HEK293T (cell line): ENCODE results near the gene GP9.
"Not testable (repeated sequence)": the region's sequence is repeated elsewhere in the genome, so short reads cannot be mapped to it uniquely, and the experiment has no call there.

ENCODE experiments used
- CTCF ChIA-PET: fragments of 350-600 bp; formaldehyde crosslinking; extraction: SDS; loops from one replicate; lab custom pipeline; 2021; ENCODE audit warnings: antibody characterized with exemption, inconsistent platforms; lab: Yijun Ruan, JAX
- POLR2A ChIA-PET: fragments of 350-600 bp; formaldehyde crosslinking; extraction: SDS; loops from one replicate; lab custom pipeline; 2020; ENCODE audit warnings: antibody characterized with exemption, inconsistent platforms; lab: Yijun Ruan, JAX
- DNase-seq: peaks from one replicate; pipeline ENCODE4 v3.0.0; 2012; ENCODE audit warnings: mixed read lengths; ENCODE audit errors: extremely low spot score
- ARNT ChIP-seq: fragments of 450-650 bp; IDR thresholded peaks from 2 replicates; pipeline ENCODE4 v1.6.1; 2017; ENCODE audit warnings: mild to moderate bottlenecking
- BHLHE40 ChIP-seq: fragments of 450-650 bp; IDR thresholded peaks from 2 replicates; pipeline ENCODE4 v1.6.1; 2016; ENCODE audit warnings: mild to moderate bottlenecking, moderate library complexity, borderline replicate concordance
- CTBP1 ChIP-seq: fragments of 450-650 bp; IDR thresholded peaks from 2 replicates; pipeline ENCODE4 v1.6.1; 2016; ENCODE audit warnings: borderline replicate concordance
- ELF4 ChIP-seq: fragments of 450-650 bp; IDR thresholded peaks from 2 replicates; pipeline ENCODE4 v1.6.1; 2017; ENCODE audit warnings: antibody characterized with exemption
- FOXA1 ChIP-seq: fragments of 450-650 bp; IDR thresholded peaks from 2 replicates; pipeline ENCODE4 v1.6.1; 2016; ENCODE audit warnings: mild to moderate bottlenecking
- FOXK2 ChIP-seq: fragments of 450-650 bp; IDR thresholded peaks from 2 replicates; pipeline ENCODE4 v1.6.1; 2016; ENCODE audit warnings: mild to moderate bottlenecking
- FOXM1 ChIP-seq: fragments of 450-650 bp; IDR thresholded peaks from 2 replicates; pipeline ENCODE4 v1.6.1; 2017; ENCODE audit warnings: mild to moderate bottlenecking, borderline replicate concordance
- HDGF ChIP-seq: fragments of 450-650 bp; IDR thresholded peaks from 2 replicates; pipeline ENCODE4 v1.6.1; 2017; ENCODE audit warnings: antibody characterized with exemption, borderline replicate concordance
- L3MBTL2 ChIP-seq: fragments of 450-650 bp; conservative IDR thresholded peaks from 2 replicates; pipeline ENCODE4 v1.6.1; 2016; ENCODE audit warnings: mild to moderate bottlenecking
- LEF1 ChIP-seq: fragments of 450-650 bp; IDR thresholded peaks from 2 replicates; pipeline ENCODE4 v1.6.1; 2017; ENCODE audit warnings: mild to moderate bottlenecking, borderline replicate concordance
- NFRKB ChIP-seq: fragments of 450-650 bp; IDR thresholded peaks from 2 replicates; pipeline ENCODE4 v1.6.1; 2016; ENCODE audit warnings: mild to moderate bottlenecking, moderate library complexity
- PKNOX1 ChIP-seq: fragments of 450-650 bp; IDR thresholded peaks from 2 replicates; pipeline ENCODE4 v1.6.1; 2016
- SP1 ChIP-seq: fragments of 450-650 bp; IDR thresholded peaks from 2 replicates; pipeline ENCODE4 v1.6.1; 2017
- SUZ12 ChIP-seq: fragments of 450-650 bp; IDR thresholded peaks from 2 replicates; pipeline ENCODE4 v1.6.1; 2016; ENCODE audit warnings: mild to moderate bottlenecking
- TARDBP ChIP-seq: fragments of 450-650 bp; IDR thresholded peaks from 2 replicates; pipeline ENCODE4 v1.6.1; 2016
- ZNF384 ChIP-seq: fragments of 450-650 bp; IDR thresholded peaks from 2 replicates; pipeline ENCODE4 v1.6.1; 2016

GP9 gene

GRCh38 chr3:129063841-129064482, 3.4 kb downstream of the GP9 start:
- TF ChIP-seq SUZ12: no peak
- no peak for TF ChIP-seq BHLHE40
- no peak for TF ChIP-seq ZNF384
- no peak for TF ChIP-seq FOXA1
- no peak for TF ChIP-seq SP1
- TF ChIP-seq LEF1: no peak
- TF ChIP-seq NFRKB: no peak
- no peak for TF ChIP-seq PKNOX1
- no peak for TF ChIP-seq TARDBP
- no peak for TF ChIP-seq FOXK2
- TF ChIP-seq ELF4: no peak
- no peak for TF ChIP-seq HDGF
- no peak for TF ChIP-seq FOXM1
- TF ChIP-seq CTBP1: no peak
- no peak for TF ChIP-seq ARNT
- no peak for TF ChIP-seq L3MBTL2
- CTCF ChIA-PET: interaction anchor here (0.6 to 1.0 kb wide), 2 partner anchors 10 to 93 kb away, joined by 3 to 8 read pairs; no protein-coding TSS in a partner anchor
- no peak for DNase-seq
- POLR2A ChIA-PET: no interaction called here

- no peak for DNase-seq
- CTCF ChIA-PET: interaction anchor here (1.3 kb wide), 1 partner anchor 12 kb away, joined by 5 read pairs; no protein-coding TSS in a partner anchor
- POLR2A ChIA-PET: no interaction called here
- no peak for TF ChIP-seq SP1
- no peak for TF ChIP-seq L3MBTL2
- TF ChIP-seq PKNOX1: no peak
Observed at GRCh38 chr3:129065016-129065719, 4.6 kb downstream of the GP9 start.

- TF ChIP-seq LEF1: no peak
- TF ChIP-seq ZNF384: no peak
- TF ChIP-seq PKNOX1: no peak
- TF ChIP-seq SUZ12: no peak
- no peak for TF ChIP-seq BHLHE40
- TF ChIP-seq ELF4: no peak
- ChIA-PET CTCF (interaction anchor here (1.3 kb wide), 1 partner anchor 12 kb away, joined by 5 read pairs; no protein-coding TSS in a partner anchor), POLR2A (interaction anchor here (1.0 kb wide), 1 partner anchor 72 kb away, joined by 3 read pairs; the partner anchor contains the start of gene CFAP92)
- no peak for DNase-seq
Observed at GRCh38 chr3:129065720-129066073, 5.1 kb downstream of the GP9 start.

- POLR2A ChIA-PET, DNase-seq: not testable (repeated sequence)
- CTCF ChIA-PET: interaction anchor here (1.2 to 2.3 kb wide), 2 partner anchors 14 to 97 kb away, joined by 3 to 6 read pairs; no protein-coding TSS in a partner anchor
Observed at GRCh38 chr3:129067719-129068118, 7.1 kb downstream of the GP9 start.

- TF ChIP-seq FOXA1 (no peak), BHLHE40 (no peak), NFRKB (no peak), CTBP1 (no peak), ELF4 (no peak), ZNF384 (no peak), L3MBTL2 (no peak), HDGF (no peak)
- POLR2A ChIA-PET: no interaction called here
- CTCF ChIA-PET: interaction anchor here (0.8 to 2.3 kb wide), 3 partner anchors 15 to 98 kb away, joined by 6 to 7 read pairs (median 6); no protein-coding TSS in a partner anchor
- DNase-seq: no peak
Observed at GRCh38 chr3:129068291-129068886, 7.8 kb downstream of the GP9 start.

- CTCF ChIA-PET: interaction anchor here (0.7 to 2.3 kb wide), 3 partner anchors 16 to 99 kb away, joined by 3 to 7 read pairs (median 6); no protein-coding TSS in a partner anchor
- POLR2A ChIA-PET, DNase-seq: not testable (repeated sequence)
Observed at GRCh38 chr3:129069313-129070085, 8.9 kb downstream of the GP9 start.
